ENCODE data around the gene TF.

The TF gene

GRCh38 chr3:133753107-133753778, 7.0 kb downstream of the TF start:
- H3K4me3 ChIP-seq (ENCODE audit: low read depth, low read length): no peak overlapping the region
- TF ChIP-seq CTCF (conservative IDR thresholded peaks at IDR 0.05; ENCODE audit: low read depth, low read length): no peak
- DNase-seq (ENCODE audit: low read depth): no peak

GRCh38 chr3:133753779-133754164, 7.6 kb downstream of the TF start:
- no peak for DNase-seq (ENCODE audit: low read depth)
- no peak for TF ChIP-seq CTCF (conservative IDR thresholded peaks at IDR 0.05; ENCODE audit: low read depth, low read length)
- H3K4me3 ChIP-seq (ENCODE audit: low read depth, low read length): no peak overlapping the region

GRCh38 chr3:133754455-133754854, 8.3 kb downstream of the TF start:
- H3K4me3 ChIP-seq (ENCODE audit: low read depth, low read length): no peak overlapping the region
- TF ChIP-seq CTCF (conservative IDR thresholded peaks at IDR 0.05; ENCODE audit: low read depth, low read length): no peak
- DNase-seq (ENCODE audit: low read depth): no peak

- no peak for TF ChIP-seq CTCF (conservative IDR thresholded peaks at IDR 0.05; ENCODE audit: low read depth, low read length)
- DNase-seq (ENCODE audit: low read depth): no peak
- H3K4me3 ChIP-seq (ENCODE audit: low read depth, low read length): no peak overlapping the region
These were observed 9.0 kb downstream of the TF start for GRCh38 chr3:133754973-133755828.

- DNase-seq (ENCODE audit: low read depth): no peak
- H3K4me3 ChIP-seq (ENCODE audit: low read depth, low read length): no peak overlapping the region
- TF ChIP-seq CTCF (conservative IDR thresholded peaks at IDR 0.05; ENCODE audit: low read depth, low read length): no peak
These were observed 10.8 kb downstream of the TF start for GRCh38 chr3:133756716-133757694.

- no peak for TF ChIP-seq CTCF (conservative IDR thresholded peaks at IDR 0.05; ENCODE audit: low read depth, low read length)
- DNase-seq (ENCODE audit: low read depth): no peak
- H3K4me3 ChIP-seq (ENCODE audit: low read depth, low read length): no peak overlapping the region
These were observed 11.7 kb downstream of the TF start for GRCh38 chr3:133757701-133758567.
